Thyroid gland (tissue), 4 donors: ENCODE results near the gene HOXA3.

ENCODE experiments used
- CTCF ChIP-seq, 6 experiments: fragments of 200-600 bp in 3 of 6; fragments of 450-650 bp in 3 of 6; sonication (generic) in 3 of 6; IDR thresholded peaks; one replicate each; pipeline ENCODE4 v1.5.1; 2016 to 2019; ENCODE audit warnings: antibody characterized with exemption in 6 of 6, mild to moderate bottlenecking in 2 of 6, inconsistent platforms in 1 of 6, moderate library complexity in 1 of 6
- POLR2A ChIP-seq, 2 donors: fragments of 450-650 bp; IDR thresholded peaks; one replicate each; pipeline ENCODE4 v1.6.1; 2017; ENCODE audit warnings: antibody characterized with exemption in 2 of 2, mild to moderate bottlenecking in 2 of 2, moderate library complexity in 1 of 2

- no peak for TF ChIP-seq CTCF (IDR thresholded peaks at IDR 0.05)
- TF ChIP-seq POLR2A (IDR thresholded peaks at IDR 0.05), result no peak
Measured at GRCh38 chr7:27174874-27175625, 22.7 kb upstream of the HOXA3 start.
